Upper lobe of left lung (tissue), 4 donors: ENCODE results near the gene CREG1.

Experiments
- EP300 ChIP-seq, 4 donors: sonication (generic); formaldehyde crosslinking; IDR thresholded peaks; one replicate each; pipeline ENCODE4 v1.5.1; 2017; ENCODE audit warnings: antibody characterized with exemption in 4 of 4, control low read depth in 2 of 4
- POLR2A ChIP-seq, 4 donors: fragments of 450-650 bp; IDR thresholded peaks; one replicate each; pipeline ENCODE4 v1.5.1; 2016 to 2017; ENCODE audit warnings: antibody characterized with exemption in 4 of 4, mild to moderate bottlenecking in 2 of 4
- TF ChIP-seq, protein P1 (sequence below), 6 experiments: fragments of 450-650 bp in 4 of 6; fragments of 200-600 bp in 2 of 6; sonication (generic) in 2 of 6; IDR thresholded peaks; one replicate each; pipeline ENCODE4 v1.5.1; 2016 to 2019; ENCODE audit warnings: antibody characterized with exemption in 6 of 6

DNA sequence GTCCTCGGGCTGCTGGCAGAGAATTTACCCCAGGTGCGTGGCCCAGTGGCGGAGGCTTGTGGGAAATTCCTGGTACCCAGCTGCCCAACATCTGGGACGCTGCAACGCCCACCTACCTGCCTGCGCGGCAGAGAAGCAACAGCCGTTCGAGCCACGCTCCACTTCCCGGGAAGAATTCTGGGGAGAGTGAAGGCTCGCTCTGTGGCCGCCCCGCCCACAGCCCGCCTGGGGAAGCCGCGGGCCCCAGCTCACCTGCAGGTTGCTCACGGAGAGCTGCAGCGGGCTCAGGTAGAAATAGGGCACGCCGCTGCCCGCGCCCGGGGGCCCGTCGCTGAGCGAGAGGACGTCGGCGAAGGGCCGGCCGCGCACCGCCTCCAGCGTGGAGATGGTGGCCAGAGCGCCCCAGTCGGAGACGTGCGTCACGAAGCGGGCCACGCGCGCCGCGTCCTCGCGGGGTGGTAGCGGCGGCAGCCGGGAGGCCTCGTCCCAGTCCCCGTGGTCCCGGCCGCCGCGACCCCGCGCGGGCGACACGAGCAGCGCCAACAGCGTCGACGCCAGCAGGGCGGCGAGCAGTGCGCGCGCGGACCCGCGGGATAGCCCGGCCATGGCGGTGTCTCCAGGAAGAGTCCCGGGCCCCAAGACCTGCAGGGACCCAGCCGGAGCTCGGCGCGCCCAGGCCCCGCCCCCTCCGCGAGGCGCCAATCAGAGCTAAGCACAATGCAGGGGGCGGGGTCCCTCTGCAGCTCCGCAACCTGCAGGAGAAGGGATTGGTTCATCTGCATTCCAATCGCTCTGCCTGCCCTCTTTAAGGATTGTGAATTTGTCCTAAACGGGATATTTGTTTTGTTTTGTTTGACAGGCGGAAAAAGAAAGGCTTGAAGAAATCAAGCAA, at the start of gene CREG1:
- TF ChIP-seq POLR2A (IDR thresholded peaks at IDR 0.05), result peak in 3 of 4 donors; percentile 96 to 99 (median 98)
- TF ChIP-seq, protein P1, sequence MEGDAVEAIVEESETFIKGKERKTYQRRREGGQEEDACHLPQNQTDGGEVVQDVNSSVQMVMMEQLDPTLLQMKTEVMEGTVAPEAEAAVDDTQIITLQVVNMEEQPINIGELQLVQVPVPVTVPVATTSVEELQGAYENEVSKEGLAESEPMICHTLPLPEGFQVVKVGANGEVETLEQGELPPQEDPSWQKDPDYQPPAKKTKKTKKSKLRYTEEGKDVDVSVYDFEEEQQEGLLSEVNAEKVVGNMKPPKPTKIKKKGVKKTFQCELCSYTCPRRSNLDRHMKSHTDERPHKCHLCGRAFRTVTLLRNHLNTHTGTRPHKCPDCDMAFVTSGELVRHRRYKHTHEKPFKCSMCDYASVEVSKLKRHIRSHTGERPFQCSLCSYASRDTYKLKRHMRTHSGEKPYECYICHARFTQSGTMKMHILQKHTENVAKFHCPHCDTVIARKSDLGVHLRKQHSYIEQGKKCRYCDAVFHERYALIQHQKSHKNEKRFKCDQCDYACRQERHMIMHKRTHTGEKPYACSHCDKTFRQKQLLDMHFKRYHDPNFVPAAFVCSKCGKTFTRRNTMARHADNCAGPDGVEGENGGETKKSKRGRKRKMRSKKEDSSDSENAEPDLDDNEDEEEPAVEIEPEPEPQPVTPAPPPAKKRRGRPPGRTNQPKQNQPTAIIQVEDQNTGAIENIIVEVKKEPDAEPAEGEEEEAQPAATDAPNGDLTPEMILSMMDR (IDR thresholded peaks at IDR 0.05), result peak in 4 of 6 experiments; percentile 28 to 39 (median 32)
- peak in 1 of 4 donors; percentile 1 for TF ChIP-seq EP300 (IDR thresholded peaks at IDR 0.05)
